DMS153 (cell line): ENCODE measurements around the gene TEPSIN.
A peak's percentile ranks its signal among the peaks of the same experiment; 100 is the strongest.

Source experiments
- DNase-seq: peaks from one replicate; lab custom pipeline; 2025; lab: John Stamatoyannopoulos, UW

Gene TEPSIN

DNA sequence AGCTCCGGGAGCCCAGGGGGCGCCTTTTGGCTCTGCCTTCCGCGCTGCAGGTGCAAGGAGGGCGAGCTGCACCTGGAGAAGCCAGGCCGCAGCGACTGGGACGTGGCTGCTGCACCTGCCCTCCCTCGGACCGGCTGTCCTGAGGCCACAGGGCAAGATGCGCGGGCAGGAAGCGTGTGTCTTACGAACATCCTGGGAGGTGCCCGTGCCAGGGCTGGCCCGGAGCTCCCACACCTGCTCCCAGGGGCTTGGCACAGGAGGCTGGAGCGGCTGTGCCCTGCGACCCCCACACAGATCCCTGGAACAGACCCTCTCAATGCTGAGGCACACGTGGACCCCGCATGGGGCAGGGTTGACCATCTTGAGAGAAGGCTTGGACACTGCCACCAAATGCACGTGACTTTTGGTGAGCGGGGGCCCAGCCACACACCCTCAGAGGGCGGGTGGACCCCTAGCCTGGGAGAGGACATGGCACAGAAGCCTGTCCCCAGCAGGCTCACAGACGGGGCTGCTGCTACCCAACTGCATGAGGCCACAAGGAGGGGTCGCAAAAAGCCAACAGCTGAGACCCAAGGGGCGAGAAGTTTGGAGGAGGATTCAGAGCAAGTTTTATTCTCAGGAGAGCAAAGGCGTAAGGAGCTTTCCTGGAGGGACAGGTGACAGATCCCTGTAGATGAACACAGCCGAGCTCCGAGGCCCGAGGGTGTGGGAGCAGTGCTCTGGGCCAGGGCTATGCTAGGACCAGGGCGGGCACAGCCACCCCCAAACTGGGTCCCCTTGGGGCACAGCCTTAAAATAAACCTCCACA, 11.6 kb upstream of the TEPSIN start:
- peak; percentile 15 for DNase-seq

DNA sequence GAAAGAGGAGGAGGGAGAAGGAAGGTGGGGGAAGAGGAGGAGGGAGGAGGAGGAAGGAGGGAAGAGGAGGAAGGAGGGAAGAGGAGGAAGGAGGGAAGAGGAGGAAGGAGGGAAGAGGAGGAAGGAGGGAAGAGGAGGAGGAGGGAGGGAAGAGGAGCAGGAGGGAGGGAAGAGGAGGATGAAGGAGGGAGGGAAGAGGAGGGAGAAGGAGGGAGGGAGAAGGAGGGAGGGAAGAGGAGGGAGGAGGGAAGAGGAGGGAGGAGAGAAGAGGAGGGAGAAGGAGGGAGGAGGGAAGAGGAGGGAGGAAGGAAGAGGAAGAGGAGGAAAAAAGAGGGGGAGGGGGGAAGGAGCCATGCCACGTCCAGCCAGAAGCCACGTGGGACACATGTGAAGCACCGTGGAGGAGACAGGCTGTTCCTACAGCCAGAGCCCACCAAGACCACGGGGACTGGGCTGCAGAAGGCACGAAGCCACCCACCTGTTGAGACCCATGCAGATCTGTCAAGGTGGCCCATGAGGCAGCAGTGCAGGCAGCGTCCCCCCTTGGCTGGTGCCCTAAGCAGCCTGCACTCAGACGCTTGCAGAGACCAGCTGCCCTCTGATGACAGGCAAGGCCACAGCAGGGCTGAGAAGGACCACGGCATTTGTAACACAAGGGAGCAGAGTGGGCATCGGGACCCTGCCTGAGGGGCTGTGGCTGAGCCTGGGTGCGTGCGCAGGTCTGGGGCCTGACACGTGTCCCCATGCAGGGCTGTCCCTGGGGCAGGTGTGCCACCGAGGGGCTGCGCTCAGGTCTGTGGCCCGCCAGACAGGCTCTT, 10.6 kb upstream of the TEPSIN start:
- no peak for DNase-seq

DNA sequence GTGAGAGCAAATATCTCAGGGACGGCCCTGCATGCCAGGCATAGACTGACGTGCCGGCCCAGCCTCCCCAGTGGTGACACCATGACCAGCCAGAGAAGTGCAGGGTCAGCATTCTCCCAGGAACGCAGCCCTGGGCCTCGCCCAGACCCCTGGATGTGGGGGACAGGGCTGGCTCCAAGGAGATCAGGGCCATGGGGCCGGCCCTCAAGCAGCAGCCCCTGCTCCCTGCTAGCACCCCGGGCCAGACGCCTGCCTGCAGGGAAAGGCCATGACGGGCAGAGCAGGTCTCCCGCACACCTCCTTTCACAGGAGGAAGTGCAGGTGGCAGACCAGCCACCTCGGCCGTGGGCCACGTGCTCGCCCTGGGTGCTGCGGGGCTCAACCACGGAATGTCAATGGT, 9.8 kb upstream of the TEPSIN start:
- no peak for DNase-seq

DNA sequence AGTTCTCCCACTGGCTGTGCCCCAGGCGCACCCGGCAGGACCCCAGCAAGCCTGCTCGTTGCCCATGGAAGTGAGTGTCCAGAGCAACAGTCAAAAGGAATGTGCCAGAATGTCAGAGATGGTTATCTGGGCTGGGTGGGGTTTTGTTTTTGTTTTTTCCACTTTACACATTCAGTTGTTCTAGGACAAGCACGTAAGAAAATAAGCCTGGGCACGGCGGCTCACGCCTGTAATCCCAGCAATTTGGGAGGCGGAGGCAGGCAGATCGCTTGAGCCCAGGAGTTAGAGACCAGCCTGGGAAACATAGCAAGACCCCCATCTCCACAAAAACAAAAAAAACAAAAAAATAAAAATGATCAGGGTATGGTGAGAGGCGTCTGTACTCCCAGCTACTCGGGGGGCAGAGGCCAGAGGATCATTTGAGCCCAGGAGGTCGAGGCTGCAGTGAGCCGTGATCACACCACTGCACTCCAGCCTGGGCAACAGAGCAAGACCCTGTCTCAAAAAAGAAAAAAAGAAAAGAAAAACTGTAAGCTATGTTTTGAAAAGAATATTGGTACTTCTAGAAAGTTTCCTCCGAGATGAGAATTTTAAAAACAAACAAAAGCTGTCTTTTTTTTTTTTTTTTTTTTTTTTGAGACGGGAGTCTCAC, 8.6 kb upstream of the TEPSIN start:
- DNase-seq: no peak

DNA sequence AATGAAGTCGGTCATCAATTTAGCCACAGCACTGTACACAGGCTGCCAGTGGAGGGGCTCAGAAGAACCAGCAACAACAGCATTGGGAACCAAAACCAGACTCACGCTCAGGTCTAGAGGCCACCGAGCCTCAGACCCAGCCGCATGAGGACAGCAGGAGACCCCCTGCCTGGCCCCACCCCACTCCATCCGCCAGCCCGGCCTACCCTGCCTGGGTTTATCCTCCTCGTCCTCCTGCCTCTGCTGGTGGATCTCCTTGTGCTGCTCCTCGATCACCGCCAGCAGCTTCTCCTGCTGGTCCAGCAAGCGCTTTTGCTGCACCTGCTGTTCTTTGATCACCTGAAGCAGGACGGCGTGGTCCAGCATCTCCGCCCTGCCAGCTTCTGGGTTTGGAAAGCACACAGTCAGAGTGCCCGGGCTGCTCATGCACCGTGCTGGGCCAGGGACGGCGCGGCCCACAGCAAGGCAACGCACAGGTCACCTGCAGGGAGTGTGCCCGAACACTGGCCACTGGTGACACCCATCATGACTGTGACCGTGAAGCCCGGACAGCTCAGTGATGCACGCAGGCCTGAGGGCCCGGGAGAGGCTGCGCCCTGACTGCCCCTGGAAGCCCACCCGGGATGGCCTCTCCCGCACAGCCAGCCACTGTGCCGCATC, 8.0 kb upstream of the TEPSIN start:
- DNase-seq: no peak

DNA sequence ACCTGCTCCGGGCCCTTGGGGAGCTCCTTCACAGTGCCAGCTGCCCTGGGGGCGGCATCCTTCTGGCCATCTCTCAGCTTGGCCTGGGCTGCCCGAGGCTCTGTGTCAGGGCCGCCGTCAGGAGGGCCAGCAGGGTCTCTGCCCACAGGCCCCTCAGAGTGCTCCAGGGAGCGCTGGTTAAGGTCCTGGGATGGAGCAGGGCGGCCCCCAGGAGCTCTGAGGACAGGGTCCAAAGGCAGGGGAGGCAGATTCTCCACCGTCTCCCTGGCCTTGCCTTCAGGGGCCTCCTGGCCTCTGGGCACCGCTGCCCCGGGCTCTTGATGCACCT, 7.5 kb upstream of the TEPSIN start:
- no peak for DNase-seq

DNA sequence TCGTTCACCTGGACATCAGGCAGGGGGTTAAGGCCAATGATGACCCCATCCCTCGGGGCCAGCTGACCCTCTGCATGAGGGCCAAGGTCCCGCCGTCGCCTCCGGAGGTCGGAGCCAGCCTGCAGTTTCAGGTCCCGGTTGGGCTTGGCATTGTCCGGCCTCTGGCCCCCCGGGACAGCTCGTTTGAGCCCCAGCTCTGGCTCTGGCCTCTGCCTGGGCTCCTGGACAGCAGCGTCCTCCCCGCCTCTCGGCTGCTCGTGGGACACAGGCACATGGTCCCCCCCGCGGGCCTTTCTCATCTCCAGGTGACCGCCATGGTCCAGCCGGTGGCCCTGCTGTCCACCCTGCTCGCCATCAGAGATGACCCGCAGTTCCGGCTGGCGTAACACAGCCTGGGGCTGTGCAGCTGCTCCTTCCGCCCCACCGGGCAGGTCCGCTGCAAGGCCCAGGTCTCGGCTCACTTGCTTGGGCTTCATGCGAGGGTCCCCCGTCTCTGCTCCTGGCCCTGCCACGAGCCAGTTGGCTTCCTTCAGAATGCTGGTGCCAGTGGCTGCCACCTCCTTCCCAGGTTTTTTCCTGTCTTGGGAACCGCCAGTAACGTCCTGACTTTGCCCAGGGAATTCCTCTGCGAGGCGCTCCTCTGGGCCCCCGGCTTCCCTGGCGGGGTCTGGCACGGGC, 6.9 kb upstream of the TEPSIN start:
- no peak for DNase-seq

DNA sequence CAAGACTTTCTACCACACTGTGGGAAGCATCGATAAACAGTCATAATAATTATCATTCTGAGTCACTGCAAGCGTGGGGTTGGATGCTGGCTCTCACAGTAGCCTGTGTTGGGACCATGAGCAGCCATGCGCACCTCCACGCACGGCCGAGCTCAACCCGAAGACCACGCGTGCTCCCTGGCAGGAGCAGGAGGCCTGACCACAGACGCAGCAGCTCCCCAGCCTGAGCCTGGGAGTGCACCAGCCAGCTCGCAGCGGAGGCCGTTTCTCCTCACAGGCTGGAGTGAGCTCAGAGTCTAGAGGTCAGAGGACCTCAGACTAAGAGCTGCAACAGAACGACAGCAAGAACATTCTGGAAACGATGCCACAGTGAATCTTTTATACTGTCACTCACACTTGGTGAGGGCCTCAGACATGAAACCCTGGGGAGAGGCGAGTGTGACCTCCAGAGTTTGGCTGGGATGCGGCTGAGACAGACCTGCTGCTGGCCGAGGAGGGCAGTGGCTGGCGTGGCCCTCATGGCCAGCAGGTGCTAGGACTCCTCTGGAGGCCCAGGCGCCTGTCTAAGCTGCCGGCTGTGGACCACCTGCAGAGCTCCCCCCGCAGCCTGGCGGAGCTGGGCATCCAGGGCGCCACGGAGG, 6.3 kb upstream of the TEPSIN start:
- DNase-seq: no peak

DNA sequence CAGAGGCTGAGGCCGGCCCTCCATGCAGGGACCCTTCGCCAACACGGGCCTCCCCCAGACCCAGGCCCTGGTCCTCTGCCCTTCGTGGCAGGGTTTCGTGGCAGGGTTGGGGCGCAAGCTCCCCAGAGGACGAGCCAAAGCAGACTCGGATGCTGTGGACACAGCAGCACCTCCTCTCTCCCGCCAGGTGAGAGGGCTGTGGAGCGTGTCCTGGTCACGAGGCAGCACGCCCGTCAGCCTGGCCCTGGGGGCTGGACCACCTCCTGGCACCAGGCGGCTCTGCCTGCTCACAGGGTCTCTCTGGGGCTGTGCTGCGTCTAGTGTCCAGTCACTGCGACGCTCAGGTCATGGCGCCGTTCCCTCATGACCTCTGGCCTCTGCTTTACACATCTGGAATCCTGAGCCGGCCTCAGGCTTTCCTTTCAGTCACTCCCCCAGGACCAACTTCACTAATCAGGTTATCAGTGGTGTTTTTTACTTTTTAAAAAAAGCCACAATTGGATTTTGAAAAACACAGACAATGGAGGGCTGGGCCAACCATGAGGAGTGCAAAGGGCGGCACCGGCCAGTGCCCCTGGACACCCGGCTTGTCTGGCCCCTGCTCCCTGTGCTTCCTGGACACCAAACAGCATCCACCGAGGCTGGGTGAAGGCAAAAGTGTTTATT, 5.6 kb upstream of the TEPSIN start:
- no peak for DNase-seq

DNA sequence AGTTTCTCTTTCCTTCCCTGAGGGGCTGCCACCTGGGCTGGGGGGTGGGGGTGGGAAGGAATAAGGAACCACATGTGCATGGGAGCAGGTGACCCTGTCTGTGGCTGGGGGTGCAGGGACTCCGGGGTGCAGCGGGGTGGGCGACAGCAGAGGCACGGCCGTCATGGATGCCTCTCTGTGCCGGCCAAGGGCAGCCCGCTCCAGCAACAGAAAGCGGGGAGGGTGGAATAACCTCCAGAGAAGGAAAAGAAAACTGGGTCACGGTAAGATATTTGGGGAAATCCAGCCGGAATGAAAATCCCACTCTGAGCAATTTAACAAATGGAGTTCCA, 4.4 kb upstream of the TEPSIN start:
- no peak for DNase-seq

DNA sequence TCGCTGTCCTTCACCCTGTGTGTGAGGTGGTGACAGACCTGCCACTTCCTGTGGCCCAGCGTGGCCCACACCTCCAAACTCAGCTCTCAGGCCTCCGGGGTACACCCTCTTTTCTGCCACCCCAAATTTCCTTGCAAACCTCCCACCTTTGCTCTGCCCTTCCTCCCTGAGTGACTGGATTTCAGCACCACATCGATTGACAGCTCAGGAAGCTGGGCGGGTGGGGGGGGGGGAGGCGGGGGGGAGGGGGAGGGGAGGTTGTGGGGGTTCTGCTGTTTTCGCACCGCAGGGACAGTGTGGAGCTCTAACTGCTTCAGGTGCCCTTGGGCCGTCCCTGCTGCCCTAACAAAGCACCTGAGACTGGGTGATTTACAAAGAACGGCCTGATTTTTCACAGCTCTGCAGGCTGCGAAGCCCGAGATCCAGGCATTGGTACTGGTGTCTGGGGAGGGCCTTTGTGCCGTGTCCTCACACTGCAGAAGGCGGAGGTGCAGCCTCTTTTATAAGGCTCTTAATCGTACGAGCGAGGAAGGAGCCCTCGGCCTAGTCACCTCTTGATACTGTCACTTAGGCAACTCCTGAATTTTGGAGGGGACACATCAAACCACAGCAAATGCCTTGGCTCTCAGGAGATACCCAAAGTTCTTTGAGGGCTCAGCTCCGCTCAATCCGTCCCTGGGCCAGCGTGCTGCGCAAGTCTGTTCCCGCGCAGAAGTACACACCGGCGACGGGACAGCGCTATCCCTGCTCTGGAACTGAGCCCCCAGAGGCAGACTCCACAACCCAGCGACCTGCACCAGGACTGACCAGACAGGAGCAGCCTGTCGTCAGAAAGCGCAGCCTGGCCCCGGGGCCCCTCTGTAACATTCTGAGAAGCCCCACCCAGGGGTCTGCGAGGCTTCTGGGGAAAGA, 3.8 kb upstream of the TEPSIN start:
- no peak for DNase-seq

DNA sequence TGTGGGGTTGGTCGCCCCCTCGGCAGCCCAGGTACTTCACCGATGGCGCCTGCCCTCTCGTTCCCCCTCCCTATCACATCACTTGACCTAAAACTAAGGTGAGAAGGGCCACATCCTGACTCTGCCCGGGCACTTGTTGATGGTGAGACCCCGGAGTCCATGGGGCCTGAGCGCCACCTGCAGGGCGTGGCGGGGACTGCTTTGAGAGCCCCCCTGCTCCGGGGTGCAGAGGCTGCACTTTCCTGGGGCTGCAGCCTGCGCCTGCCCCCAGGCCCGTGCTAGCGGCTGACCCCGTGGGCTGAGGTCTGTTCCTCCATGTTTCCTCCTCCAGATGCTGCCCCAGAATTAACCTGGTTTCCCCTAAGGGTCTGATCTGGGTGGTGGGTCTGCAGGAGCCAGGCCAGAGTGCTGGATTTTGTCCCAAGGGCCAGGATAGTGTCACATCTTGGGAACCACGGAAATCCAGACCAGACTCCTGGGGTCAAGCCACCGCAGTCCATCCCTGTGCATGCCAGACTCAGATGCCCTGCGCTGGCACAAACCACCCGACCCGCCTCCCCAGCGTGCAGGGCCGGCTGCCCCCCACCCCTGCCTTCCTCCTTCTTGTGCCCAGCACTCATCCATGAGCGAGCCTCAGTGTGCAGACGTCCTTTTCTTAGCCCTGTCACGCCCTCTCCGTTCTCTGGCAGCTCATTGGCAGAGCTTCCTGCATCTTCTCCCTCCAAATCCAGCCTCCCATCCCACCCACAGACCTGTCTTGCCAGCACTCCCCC, 3.0 kb upstream of the TEPSIN start:
- peak; percentile 37 for DNase-seq

DNA sequence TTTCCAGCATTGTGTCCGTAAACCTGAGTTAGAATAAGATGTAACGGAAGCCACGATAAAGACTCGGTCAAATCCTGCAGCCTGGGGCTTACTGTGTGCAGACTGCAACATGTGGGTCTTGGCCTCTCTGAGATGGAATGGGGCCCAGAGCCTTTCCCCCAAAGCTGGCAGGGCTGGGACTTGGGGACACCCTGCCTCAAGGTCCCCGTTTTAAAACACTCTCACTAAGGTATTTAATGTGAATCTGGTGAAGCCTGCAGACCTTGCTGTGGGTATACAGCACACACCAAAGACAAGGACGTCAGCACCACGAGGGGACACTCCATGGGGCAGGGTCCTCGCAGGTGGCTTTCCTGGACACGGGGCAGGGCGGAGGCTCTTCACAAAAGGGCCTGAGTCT, 2.3 kb upstream of the TEPSIN start:
- no peak for DNase-seq

DNA sequence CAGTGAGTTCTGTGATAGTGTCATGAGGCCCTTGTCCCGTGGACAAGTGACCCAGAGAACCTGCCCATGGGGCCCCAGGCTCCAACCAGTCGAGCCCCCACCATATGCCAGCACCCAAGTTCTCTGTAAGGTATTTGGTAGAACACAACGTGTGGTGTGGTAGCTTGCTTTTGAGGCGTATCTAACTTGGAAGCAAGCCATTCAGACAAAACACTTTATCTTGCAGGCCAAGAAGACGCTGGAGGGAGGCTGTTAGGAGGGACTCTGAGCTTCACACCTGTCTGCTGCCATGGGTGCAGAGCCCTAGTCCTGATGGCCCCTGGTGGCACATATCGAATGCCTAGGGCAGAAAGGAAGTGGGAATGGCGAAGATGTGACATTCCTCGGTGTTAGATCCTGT, 1.9 kb upstream of the TEPSIN start:
- no peak for DNase-seq

DNA sequence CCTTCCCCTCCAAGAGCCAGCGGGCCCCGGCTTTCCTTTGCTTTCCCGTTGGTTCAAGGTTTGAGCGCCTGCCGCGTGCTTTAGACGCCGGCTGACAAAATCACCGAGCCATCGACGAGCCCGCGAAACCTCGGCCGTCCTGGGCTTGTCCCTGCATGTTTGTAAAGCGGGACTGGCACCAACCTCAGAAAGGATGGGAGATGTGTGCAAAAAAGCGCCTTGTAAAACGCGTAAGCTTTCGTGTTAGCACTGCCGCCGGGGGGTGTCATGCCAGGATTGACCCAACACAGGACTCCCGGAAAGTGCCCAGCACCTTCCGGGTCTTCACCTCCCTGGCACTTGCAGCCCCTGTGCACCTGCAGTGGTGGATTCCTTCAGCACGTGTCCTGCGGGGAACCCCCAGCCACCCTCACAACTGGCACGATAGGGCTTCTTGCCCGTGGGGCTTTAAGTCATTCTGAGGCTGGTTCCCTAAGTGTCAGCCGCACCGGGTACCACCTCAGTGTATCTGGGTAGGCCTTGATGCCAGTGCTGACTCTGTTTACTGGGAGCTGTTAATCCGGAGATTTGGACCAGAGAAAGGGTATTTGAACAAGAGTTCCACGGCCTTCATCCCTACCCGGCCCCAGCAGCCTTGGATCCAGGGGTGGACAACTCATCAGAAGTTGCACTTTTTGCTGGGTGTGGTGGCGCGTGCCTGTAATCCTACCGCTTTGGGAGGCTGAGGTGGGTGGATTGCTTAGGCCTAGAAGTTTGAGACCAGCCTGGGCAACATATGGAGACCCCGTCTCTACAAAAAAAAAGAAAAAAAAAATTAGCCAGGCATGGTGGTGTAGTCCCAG, 1.1 kb upstream of the TEPSIN start:
- DNase-seq: no peak

DNA sequence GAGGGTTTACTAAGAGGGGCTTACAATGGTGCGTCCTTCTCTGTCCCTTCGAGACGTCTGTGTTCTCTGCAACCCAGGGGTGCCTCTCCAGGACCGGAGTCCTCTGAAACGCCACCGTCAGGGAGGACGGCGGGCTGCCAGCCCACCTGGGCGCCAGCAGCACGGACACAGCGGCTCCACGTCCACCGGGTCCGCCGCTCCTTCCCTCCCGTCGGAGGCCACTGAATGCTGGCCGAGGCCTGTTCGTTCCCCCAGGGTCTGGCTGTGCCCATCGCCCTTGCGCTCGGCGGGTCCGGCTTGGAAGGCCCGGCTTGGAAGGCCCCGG, 403 bp downstream of the TEPSIN start:
- DNase-seq: no peak

DNA sequence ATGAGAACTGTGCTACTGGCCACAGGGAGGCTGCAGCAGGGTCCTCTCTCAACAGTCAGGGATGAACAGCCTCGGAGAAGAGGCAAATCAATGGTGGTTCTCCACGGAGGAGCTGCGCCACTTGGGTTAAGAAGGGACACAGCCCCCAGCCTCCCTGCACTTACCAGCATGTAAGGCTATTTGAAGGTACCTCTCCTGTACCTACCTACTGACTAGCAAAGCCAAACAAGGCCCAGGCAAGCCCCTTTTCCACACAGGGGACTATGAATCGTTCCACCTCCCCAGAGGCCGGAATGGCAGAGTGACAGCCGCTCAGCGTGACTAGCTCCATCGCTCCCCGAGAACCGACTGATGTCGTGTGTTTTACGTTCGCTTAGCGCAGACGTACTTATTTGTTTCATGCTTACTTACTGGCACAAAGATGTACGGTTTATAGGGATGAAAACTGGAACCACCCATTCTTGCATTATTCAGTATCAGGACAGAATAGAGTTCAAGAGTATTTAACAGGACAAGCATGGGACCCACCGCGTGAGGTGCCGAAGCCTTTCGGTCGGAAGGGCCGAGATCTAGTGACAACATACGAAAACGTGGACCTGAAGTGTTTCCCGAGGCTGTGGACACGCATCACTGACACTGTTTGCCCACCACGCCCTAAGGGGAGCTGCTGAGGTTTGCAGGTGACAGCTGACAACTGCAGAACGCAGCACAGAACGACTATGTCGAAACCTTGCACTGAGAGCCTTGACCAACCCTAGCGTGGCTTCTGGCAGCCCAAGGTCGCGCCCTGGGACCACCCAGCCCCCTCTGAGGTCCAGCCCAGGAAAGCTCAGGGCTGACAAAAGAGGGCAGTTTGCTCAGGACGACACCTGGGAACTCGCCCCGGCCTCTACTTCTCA, 1.0 kb downstream of the TEPSIN start:
- no peak for DNase-seq
